SU-DHL-6 (cell line): ENCODE measurements around the gene MYO1H.

Experiments used
- H2AFZ ChIP-seq: fragments of 200-600 bp; sonication (generic); 2 replicates; pipeline ENCODE4 v1.6.1; 2014; ENCODE audit warnings: low read depth, mild to moderate bottlenecking, moderate library complexity, mixed read lengths, antibody characterized with exemption, low read length; ENCODE audit not compliant: severe bottlenecking
- H3F3A ChIP-seq: fragments of 200-600 bp; shearing (Covaris generic); 2 replicates; pipeline ENCODE4 v1.6.0; 2016; ENCODE audit warnings: antibody characterized with exemption, mild to moderate bottlenecking; ENCODE audit not compliant: insufficient read depth
- H3K27ac ChIP-seq: fragments of 200-600 bp; sonication (generic); 2 replicates; pipeline ENCODE4 v1.5.1; 2016; ENCODE audit warnings: low read depth, mild to moderate bottlenecking, low read length, moderate library complexity, mixed read lengths
- H3K27me3 ChIP-seq: fragments of 200-600 bp; sonication (generic), shearing (Covaris generic); 2 replicates; pipeline ENCODE4 v1.6.0; 2014; ENCODE audit warnings: mild to moderate bottlenecking, low read length
- H3K36me3 ChIP-seq: fragments of 200-600 bp; sonication (generic); 2 replicates; pipeline ENCODE4 v1.6.1; 2014; ENCODE audit warnings: mild to moderate bottlenecking, low read length, mixed read lengths
- H3K4me2 ChIP-seq: fragments of 300-600, 200-600 bp; shearing (Covaris generic), sonication (generic); 2 replicates; pipeline ENCODE4 v1.6.0; 2014; ENCODE audit warnings: low read length, low read depth, mild to moderate bottlenecking; ENCODE audit not compliant: poor library complexity, severe bottlenecking
- H3K4me3 ChIP-seq: fragments of 200-600 bp; sonication (generic); 2 replicates; pipeline ENCODE4 v1.5.1; 2014; ENCODE audit warnings: antibody characterized with exemption, low read length, mild to moderate bottlenecking, mixed read lengths; ENCODE audit not compliant: insufficient read depth, poor library complexity, severe bottlenecking
- H3K79me2 ChIP-seq: fragments of 200-600 bp; sonication (generic); 2 replicates; pipeline ENCODE4 v1.6.1; 2014; ENCODE audit warnings: mild to moderate bottlenecking, low read length, moderate library complexity; ENCODE audit not compliant: insufficient read depth
- H3K9ac ChIP-seq: fragments of 200-600 bp; sonication (generic); 2 replicates; pipeline ENCODE4 v1.7.0; 2014; ENCODE audit warnings: mild to moderate bottlenecking, low read length
- H3K9me2 ChIP-seq: fragments of 200-600 bp; sonication (generic); replicated peaks from 2 replicates; pipeline ENCODE4 v1.6.1; 2014; ENCODE audit warnings: low read length; ENCODE audit not compliant: insufficient read depth
- H3K9me3 ChIP-seq: fragments of 200-600 bp; sonication (generic); 2 replicates; pipeline ENCODE4 v1.6.1; 2014; ENCODE audit warnings: low read length, mixed read lengths; ENCODE audit not compliant: insufficient read depth
- H4K20me1 ChIP-seq: fragments of 200-600 bp; sonication (generic); 2 replicates; pipeline ENCODE4 v1.6.1; 2014; ENCODE audit warnings: low read depth, mild to moderate bottlenecking, antibody characterized with exemption, low read length, moderate library complexity, mixed read lengths
- CTCF ChIP-seq: fragments of 200-600 bp; sonication (generic); IDR thresholded peaks from one replicate; pipeline ENCODE4 v1.5.1; 2017; ENCODE audit warnings: antibody characterized with exemption, mild to moderate bottlenecking, low read length, moderate library complexity; ENCODE audit not compliant: insufficient read depth, poor library complexity, severe bottlenecking
- EZH2phosphoT487 ChIP-seq: fragments of 200-600 bp; sonication (generic), shearing (Covaris generic); conservative IDR thresholded peaks from 2 replicates; pipeline ENCODE4 v1.6.1; 2018; ENCODE audit warnings: mild to moderate bottlenecking, antibody characterized with exemption, low read length, moderate library complexity, mixed read lengths

Gene MYO1H

GRCh38 chr12:109466821-109467220, 119.1 kb downstream of the MYO1H start:
- TF ChIP-seq EZH2phosphoT487: no peak
- TF ChIP-seq CTCF: no peak
- Histone ChIP-seq H3K27ac (no peak overlapping the region), H3F3A (no peaks in the 10 kb centered on the region), H3K9me2 (no peaks in the 10 kb centered on the region), H3K9ac (no peak overlapping the region), H2AFZ (no peak overlapping the region), H3K79me2 (peaks cover 58% of the 10 kb centered on the region), H4K20me1 (no peaks in the 10 kb centered on the region), H3K27me3 (no peaks in the 10 kb centered on the region), H3K4me3 (no peak overlapping the region), H3K4me2 (no peak overlapping the region), H3K9me3 (no peaks in the 10 kb centered on the region), H3K36me3 (no peaks in the 10 kb centered on the region)

- no peak overlapping the region for H3K9ac ChIP-seq
- TF ChIP-seq EZH2phosphoT487 (no peak), CTCF (no peak)
- H3K27ac ChIP-seq: no peak overlapping the region
- no peaks in the 10 kb centered on the region for H3F3A ChIP-seq
- H3K79me2 ChIP-seq: peaks cover 58% of the 10 kb centered on the region
- no peaks in the 10 kb centered on the region for H4K20me1 ChIP-seq
- H3K36me3 ChIP-seq: no peaks in the 10 kb centered on the region
- H3K4me3 ChIP-seq: no peak overlapping the region
- no peaks in the 10 kb centered on the region for H3K27me3 ChIP-seq
- no peaks in the 10 kb centered on the region for H3K9me3 ChIP-seq
- no peaks in the 10 kb centered on the region for H3K9me2 ChIP-seq
- H3K4me2 ChIP-seq: no peak overlapping the region
- H2AFZ ChIP-seq: no peak overlapping the region
Observed at GRCh38 chr12:109467978-109468676, 120.4 kb downstream of the MYO1H start.

GRCh38 chr12:109469517-109469916, 121.8 kb downstream of the MYO1H start:
- peaks cover 63% of the 10 kb centered on the region for H3K79me2 ChIP-seq
- H3K9ac ChIP-seq: no peak overlapping the region
- TF ChIP-seq CTCF (no peak), EZH2phosphoT487 (no peak)
- H4K20me1 ChIP-seq: no peaks in the 10 kb centered on the region
- no peak overlapping the region for H3K4me2 ChIP-seq
- no peaks in the 10 kb centered on the region for H3K36me3 ChIP-seq
- no peak overlapping the region for H3K4me3 ChIP-seq
- H3K27me3 ChIP-seq: no peaks in the 10 kb centered on the region
- no peaks in the 10 kb centered on the region for H3K9me3 ChIP-seq
- H3K9me2 ChIP-seq: no peaks in the 10 kb centered on the region
- no peaks in the 10 kb centered on the region for H3F3A ChIP-seq
- no peak overlapping the region for H3K27ac ChIP-seq
- H2AFZ ChIP-seq: no peak overlapping the region
